K562 (cell line): ENCODE measurements around the gene SGK1. TPM values are rescaled to one million over a fixed set of nuclear protein-coding genes. Genes with fewer than 3 reads are reported as not detected.
A peak's percentile ranks its signal among the peaks of the same experiment; 100 is the strongest.

Experiments used
- ATF1 ChIP-seq, 2 experiments: fragments of 450-650 bp in 1 of 2; IDR thresholded peaks; 2 replicates each; pipeline ENCODE4 v1.6.1; 2016; ENCODE audit warnings: missing compliant biosample characterization in 1 of 2, missing genetic modification characterization in 1 of 2
- ATF7 ChIP-seq: fragments of 450-650 bp; IDR thresholded peaks from 2 replicates; pipeline ENCODE4 v1.7.1; 2014; ENCODE audit warnings: mild to moderate bottlenecking, moderate library complexity
- BCOR ChIP-seq: fragments of 450-650 bp; IDR thresholded peaks from 2 replicates; pipeline ENCODE4 v1.6.1; 2016
- CEBPB ChIP-seq: fragments of 450-650 bp; IDR thresholded peaks from 2 replicates; pipeline ENCODE4 v1.6.1; 2016; ENCODE audit warnings: missing genetic modification characterization, missing compliant biosample characterization
- EP300 ChIP-seq: IDR thresholded peaks from 2 replicates; pipeline ENCODE4 v1.6.1; 2012; ENCODE audit warnings: low read length, improper control_type of control experiment
- FOSL1 ChIP-seq: fragments of 200-800 bp; sonication (Bioruptor generic); conservative IDR thresholded peaks from 2 replicates; pipeline ENCODE4 v1.6.1; 2016; ENCODE audit warnings: missing genetic modification characterization, missing compliant biosample characterization
- HEY1 ChIP-seq: fragments of 250-450 bp; sonication (Bioruptor Pico); IDR thresholded peaks from 2 replicates; pipeline ENCODE4 v1.5.0; 2020; ENCODE audit warnings: mild to moderate bottlenecking, moderate library complexity, borderline replicate concordance
- JUN ChIP-seq, 2 experiments: sonication (generic) in 1 of 2; formaldehyde crosslinking in 1 of 2; IDR thresholded peaks; 2 replicates each; pipeline versions ENCODE4 v1.6.1 to v1.8.0; 2012 to 2022; ENCODE audit warnings: borderline replicate concordance in 2 of 2, mild to moderate bottlenecking in 2 of 2, improper control_type of control experiment in 1 of 2, low read depth in 1 of 2, low read length in 1 of 2, missing genetic modification reagents in 1 of 2
- MAFG ChIP-seq: fragments of 450-650 bp; conservative IDR thresholded peaks from 2 replicates; pipeline ENCODE4 v1.6.1; 2016; ENCODE audit warnings: missing genetic modification characterization, missing compliant biosample characterization
- MEIS2 ChIP-seq: fragments of 450-650 bp; IDR thresholded peaks from 2 replicates; pipeline ENCODE4 v1.6.1; 2014; ENCODE audit warnings: mild to moderate bottlenecking; ENCODE audit not compliant: partially characterized antibody
- NR2C2 ChIP-seq, 2 experiments: fragments of 200-800 bp in 1 of 2; sonication (Bioruptor generic) in 1 of 2; sonication (generic) in 1 of 2; formaldehyde crosslinking in 1 of 2; IDR thresholded peaks; 2 replicates each; pipeline versions ENCODE4 v1.6.1 to v1.8.0; 2016 to 2022; ENCODE audit warnings: mild to moderate bottlenecking in 1 of 2, missing compliant biosample characterization in 1 of 2, missing genetic modification characterization in 1 of 2, missing genetic modification reagents in 1 of 2
- POU5F1 ChIP-seq: fragments of 150-350 bp; IDR thresholded peaks from 2 replicates; pipeline ENCODE4 v1.6.1; 2014; ENCODE audit warnings: borderline replicate concordance, low read length, low read depth, mild to moderate bottlenecking; ENCODE audit not compliant: partially characterized antibody
- RCOR1 ChIP-seq, 2 experiments: IDR thresholded peaks; 2 replicates each; pipeline ENCODE4 v1.6.1; 2012; ENCODE audit warnings: low read depth in 2 of 2, low read length in 2 of 2, borderline replicate concordance in 1 of 2, improper control_type of control experiment in 1 of 2
- SMAD4 ChIP-seq: fragments of 250-450 bp; sonication (Bioruptor Pico); conservative IDR thresholded peaks from 2 replicates; pipeline ENCODE4 v1.8.0; 2021; ENCODE audit warnings: inconsistent platforms, mild to moderate bottlenecking, moderate library complexity
- SMARCA4 ChIP-seq: fragments of 450-650 bp; IDR thresholded peaks from 2 replicates; pipeline ENCODE4 v1.6.1; 2016
- SP1 ChIP-seq: sonication (generic); formaldehyde crosslinking; IDR thresholded peaks from 2 replicates; pipeline ENCODE4 v1.8.1; 2022; ENCODE audit warnings: mild to moderate bottlenecking, missing genetic modification reagents
- TRIM24 ChIP-seq, 2 experiments: fragments of 450-650 bp; IDR thresholded peaks; 2 replicates each; pipeline ENCODE4 v1.6.1; 2016
- ZNF395 ChIP-seq: fragments of 200-800 bp; sonication (Bioruptor generic); IDR thresholded peaks from 2 replicates; pipeline ENCODE4 v1.6.1; 2017; ENCODE audit warnings: missing genetic modification characterization, missing compliant biosample characterization
- ZNF766 ChIP-seq: fragments of 200-800 bp; sonication (Bioruptor generic); conservative IDR thresholded peaks from 2 replicates; pipeline ENCODE4 v1.6.1; 2016; ENCODE audit warnings: missing genetic modification characterization, missing compliant biosample characterization
- polyA plus RNA-seq, 8 experiments: library from polyadenylated mRNA; depleted of rRNA in 4 of 8; stranded (reverse) in 5 of 8; unstranded in 3 of 8; fragments of >200 nt; fragmentation: Nextera tagmentation in 2 of 8; fragmentation: Illumina TruSeq in 1 of 8; extraction: Ambion mirVana in 2 of 8; extraction: Trizol in 1 of 8; gene quantifications; 2 replicates each; pipeline versions ENCODE4 v1.2.1 to v1.2.3, GENCODE V29; 2011 to 2014; ENCODE audit warnings: inconsistent platforms in 1 of 8, missing spikeins in 1 of 8
- total RNA-seq, 7 experiments: library from RNA; depleted of rRNA in 6 of 7; stranded (reverse); fragments of >200 nt in 6 of 7; fragmentation: Illumina TruSeq in 2 of 7; extraction: Trizol in 2 of 7; gene quantifications; 2 replicates each; pipeline versions ENCODE4 v1.2.1 to v1.2.3, GENCODE V29; 2011 to 2021; ENCODE audit warnings: low replicate concordance in 1 of 7
- TF ChIP-seq, protein P1 (sequence below): fragments of 450-650 bp; IDR thresholded peaks from 2 replicates; pipeline ENCODE4 v1.6.1; 2018; ENCODE audit warnings: mild to moderate bottlenecking, low read depth; ENCODE audit not compliant: partially characterized antibody
- TF ChIP-seq, protein P2 (sequence below), 2 experiments: fragments of 450-650 bp in 1 of 2; sonication (generic) in 1 of 2; formaldehyde crosslinking in 1 of 2; IDR thresholded peaks in 1 of 2; conservative IDR thresholded peaks in 1 of 2; 2 replicates each; pipeline versions ENCODE4 v1.6.1 to v1.8.1; 2016 to 2023; ENCODE audit warnings: mild to moderate bottlenecking in 2 of 2, moderate library complexity in 2 of 2, inconsistent platforms in 1 of 2, missing genetic modification reagents in 1 of 2
- TF ChIP-seq, protein P3 (sequence below), 3 experiments: IDR thresholded peaks in 2 of 3; conservative IDR thresholded peaks in 1 of 3; 2 replicates each; pipeline ENCODE4 v1.5.1; 2011 to 2012; ENCODE audit warnings: low read length in 3 of 3, mild to moderate bottlenecking in 3 of 3, control low read depth in 2 of 3, improper control_type of control experiment in 1 of 3, inconsistent platforms in 1 of 3, low read depth in 1 of 3, mixed read lengths in 1 of 3, moderate library complexity in 1 of 3; ENCODE audit not compliant: insufficient read depth in 2 of 3

The SGK1 gene
- total and polyA plus RNA-seq, 9 of the 15 experiments (the other 6 are each of a cell fraction or from before 2014, with no cell fraction given) = 3.5 to 7.2 (median 3.9) TPM

GRCh38 chr6:134358320-134358719 is 40.4 kb upstream of the SGK1 start (continued):
- TF ChIP-seq JUN (IDR thresholded peaks at IDR 0.05; ENCODE audit: borderline replicate concordance, low read depth, low read length) (peak; percentile 74; the same call in 1 of the 2 replicates), JUN (CRISPR knock-in tag; IDR thresholded peaks at IDR 0.05; ENCODE audit: borderline replicate concordance) (no peak), EP300 (peak; percentile 37; the same call in 1 of the 2 replicates), SP1 (CRISPR knock-in tag) (no peak), SMARCA4 (peak; percentile 31; the same call in 1 of the 2 replicates), ZNF766 (CRISPR knock-in tag) (peak; percentile 41; the same call in 1 of the 2 replicates), RCOR1 (IDR thresholded peaks at IDR 0.05; ENCODE audit: borderline replicate concordance in 1 of 2, low read depth in 2 of 2, low read length in 2 of 2) (peak in 1 of 2 experiments; percentile 55; a peak in 1 of 4 replicates), NR2C2 (CRISPR knock-in tag; IDR thresholded peaks at IDR 0.05) (no peak), NR2C2 (tag; IDR thresholded peaks at IDR 0.05) (peak; percentile 20; the same call in 1 of the 2 replicates), MEIS2 (no peak), BCOR (no peak), POU5F1 (no peak), HEY1 (CRISPR knock-in tag) (0 out of 2 replicates have a peak, but pooled peaks have one; percentile 40), MAFG (tag) (no peak), CEBPB (peak; percentile 97), ATF1 (CRISPR knock-in tag; IDR thresholded peaks at IDR 0.05) (no peak), ATF1 (tag; IDR thresholded peaks at IDR 0.05) (peak; percentile 48; the same call in 1 of the 2 replicates), ATF7 (peak; percentile 84), ZNF395 (CRISPR knock-in tag) (no peak), FOSL1 (peak; percentile 47; the same call in 1 of the 2 replicates), SMAD4 (CRISPR knock-in tag) (peak; percentile 27; the same call in 1 of the 2 replicates), TRIM24 (IDR thresholded peaks at IDR 0.05) (peak; percentile 56 to 81; a peak in 2 of 4 replicates)
- TF ChIP-seq, protein P1, sequence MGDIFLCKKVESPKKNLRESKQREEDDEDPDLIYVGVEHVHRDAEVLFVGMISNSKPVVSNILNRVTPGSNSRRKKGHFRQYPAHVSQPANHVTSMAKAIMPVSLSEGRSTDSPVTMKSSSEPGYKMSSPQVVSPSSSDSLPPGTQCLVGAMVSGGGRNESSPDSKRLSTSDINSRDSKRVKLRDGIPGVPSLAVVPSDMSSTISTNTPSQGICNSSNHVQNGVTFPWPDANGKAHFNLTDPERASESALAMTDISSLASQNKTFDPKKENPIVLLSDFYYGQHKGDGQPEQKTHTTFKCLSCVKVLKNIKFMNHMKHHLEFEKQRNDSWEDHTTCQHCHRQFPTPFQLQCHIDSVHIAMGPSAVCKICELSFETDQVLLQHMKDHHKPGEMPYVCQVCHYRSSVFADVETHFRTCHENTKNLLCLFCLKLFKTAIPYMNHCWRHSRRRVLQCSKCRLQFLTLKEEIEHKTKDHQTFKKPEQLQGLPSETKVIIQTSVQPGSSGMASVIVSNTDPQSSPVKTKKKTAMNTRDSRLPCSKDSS = no peak
- TF ChIP-seq, protein P2, sequence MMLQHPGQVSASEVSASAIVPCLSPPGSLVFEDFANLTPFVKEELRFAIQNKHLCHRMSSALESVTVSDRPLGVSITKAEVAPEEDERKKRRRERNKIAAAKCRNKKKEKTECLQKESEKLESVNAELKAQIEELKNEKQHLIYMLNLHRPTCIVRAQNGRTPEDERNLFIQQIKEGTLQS (IDR thresholded peaks at IDR 0.05) = peak; percentile 75
- TF ChIP-seq, protein P2 (CRISPR knock-in tag; conservative IDR thresholded peaks at IDR 0.05) = no peak
- TF ChIP-seq, protein P3, sequence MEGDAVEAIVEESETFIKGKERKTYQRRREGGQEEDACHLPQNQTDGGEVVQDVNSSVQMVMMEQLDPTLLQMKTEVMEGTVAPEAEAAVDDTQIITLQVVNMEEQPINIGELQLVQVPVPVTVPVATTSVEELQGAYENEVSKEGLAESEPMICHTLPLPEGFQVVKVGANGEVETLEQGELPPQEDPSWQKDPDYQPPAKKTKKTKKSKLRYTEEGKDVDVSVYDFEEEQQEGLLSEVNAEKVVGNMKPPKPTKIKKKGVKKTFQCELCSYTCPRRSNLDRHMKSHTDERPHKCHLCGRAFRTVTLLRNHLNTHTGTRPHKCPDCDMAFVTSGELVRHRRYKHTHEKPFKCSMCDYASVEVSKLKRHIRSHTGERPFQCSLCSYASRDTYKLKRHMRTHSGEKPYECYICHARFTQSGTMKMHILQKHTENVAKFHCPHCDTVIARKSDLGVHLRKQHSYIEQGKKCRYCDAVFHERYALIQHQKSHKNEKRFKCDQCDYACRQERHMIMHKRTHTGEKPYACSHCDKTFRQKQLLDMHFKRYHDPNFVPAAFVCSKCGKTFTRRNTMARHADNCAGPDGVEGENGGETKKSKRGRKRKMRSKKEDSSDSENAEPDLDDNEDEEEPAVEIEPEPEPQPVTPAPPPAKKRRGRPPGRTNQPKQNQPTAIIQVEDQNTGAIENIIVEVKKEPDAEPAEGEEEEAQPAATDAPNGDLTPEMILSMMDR (IDR thresholded peaks at IDR 0.05 in 2 of 3, conservative IDR thresholded peaks at IDR 0.05 in 1 of 3; ENCODE audit: insufficient read depth in 2 of 3, low read depth in 1 of 3, low read length in 3 of 3) = no peak
